ENCODE results near the gene MYT1.

GRCh38 chr20:64153410-64153809 lies 10.8 kb upstream of the MYT1 start:
- TF ChIP-seq CTCF (IDR thresholded peaks at IDR 0.05) (no peak), POLR2AphosphoS5 (IDR thresholded peaks at IDR 0.05) (no peak)
